Fibroblast of lung (primary cell): Measurements from ENCODE around the gene VWF. TPM values are rescaled to one million over a fixed set of nuclear protein-coding genes. Genes with fewer than 3 reads are reported as not detected.

Experiments
- DNase-seq, 2 donors: peaks; one replicate each; pipeline versions ENCODE4 v3.0.0 to v3.0.0-alpha.2; 2010; ENCODE audit warnings: low read depth in 2 of 2
- H2AFZ ChIP-seq: 2 replicates; pipeline ENCODE4 v1.5.1; 2012; ENCODE audit warnings: low read length, control low read depth, inconsistent platforms
- H3K27ac ChIP-seq: 2 replicates; pipeline ENCODE4 v1.5.1; 2011; ENCODE audit warnings: low read length, control low read depth; ENCODE audit not compliant: insufficient read depth
- H3K27me3 ChIP-seq: 2 replicates; pipeline ENCODE4 v1.5.1; 2011; ENCODE audit warnings: mild to moderate bottlenecking, low read length; ENCODE audit not compliant: control insufficient read depth, insufficient read depth
- H3K36me3 ChIP-seq: 2 replicates; pipeline ENCODE4 v1.5.1; 2011; ENCODE audit warnings: low read length; ENCODE audit not compliant: control insufficient read depth, insufficient read depth
- H3K4me1 ChIP-seq: 2 replicates; pipeline ENCODE4 v1.5.1; 2011; ENCODE audit warnings: low read length; ENCODE audit not compliant: control insufficient read depth, insufficient read depth; ENCODE audit errors: extremely low read depth
- H3K4me2 ChIP-seq: 2 replicates; pipeline ENCODE4 v1.5.1; 2011; ENCODE audit warnings: low read length, control low read depth; ENCODE audit not compliant: insufficient read depth; ENCODE audit errors: extremely low read depth
- H3K4me3 ChIP-seq, 4 experiments: fragments of 200-600 bp in 1 of 4; sonication (generic) in 1 of 4; replicated peaks in 1 of 4; 2 replicates each; pipeline ENCODE4 v1.5.1; 2011 to 2016; ENCODE audit warnings: low read length in 4 of 4, low read depth in 3 of 4, mild to moderate bottlenecking in 3 of 4, control low read depth in 2 of 4, inconsistent platforms in 1 of 4, mixed read lengths in 1 of 4; ENCODE audit not compliant: insufficient read depth in 1 of 4; ENCODE audit errors: control extremely low read depth in 1 of 4
- H3K79me2 ChIP-seq: 2 replicates; pipeline ENCODE4 v1.5.1; 2012; ENCODE audit warnings: mild to moderate bottlenecking, low read length, inconsistent platforms; ENCODE audit not compliant: control insufficient read depth, insufficient read depth
- H3K9ac ChIP-seq: 2 replicates; pipeline ENCODE4 v1.5.1; 2011; ENCODE audit warnings: mild to moderate bottlenecking, low read length, control low read depth; ENCODE audit not compliant: insufficient read depth
- H3K9me3 ChIP-seq: 2 replicates; pipeline ENCODE4 v1.5.1; 2012; ENCODE audit warnings: low read depth, low read length; ENCODE audit not compliant: control insufficient read depth, insufficient read depth
- H4K20me1 ChIP-seq: 2 replicates; pipeline ENCODE4 v1.5.1; 2011; ENCODE audit warnings: low read length; ENCODE audit not compliant: control insufficient read depth, insufficient read depth; ENCODE audit errors: extremely low read depth
- EZH2 ChIP-seq: IDR thresholded peaks from 2 replicates; pipeline ENCODE4 v1.5.1; 2012; ENCODE audit warnings: low read length, control low read depth, mild to moderate bottlenecking; ENCODE audit errors: missing control alignments
- polyA plus RNA-seq, 2 donors: library from polyadenylated mRNA; depleted of rRNA in 1 of 2; stranded (reverse) in 1 of 2; unstranded in 1 of 2; fragments of >200 nt; gene quantifications; 2 replicates each; pipeline ENCODE4 v1.2.1, GENCODE V29; 2011 to 2012; ENCODE audit warnings: missing spikeins in 1 of 2
- total RNA-seq: library from RNA; depleted of rRNA; stranded (reverse); fragments of >200 nt; gene quantifications from 2 replicates; pipeline ENCODE4 v1.2.1, GENCODE V29; 2014
- TF ChIP-seq, protein P1 (sequence below), 2 donors: IDR thresholded peaks in 1 of 2; conservative IDR thresholded peaks in 1 of 2; 1 replicate in 1 of 2; 2 replicates in 1 of 2; pipeline ENCODE4 v1.5.1; 2011 to 2012; ENCODE audit warnings: low read length in 2 of 2, control low read depth in 1 of 2, inconsistent platforms in 1 of 2, low read depth in 1 of 2, mild to moderate bottlenecking in 1 of 2

Gene VWF
- total and polyA plus RNA-seq, 2 donors (not counting 1 experiment from before 2014, with no cell fraction given), result 0.15 to 1.7 TPM

DNA sequence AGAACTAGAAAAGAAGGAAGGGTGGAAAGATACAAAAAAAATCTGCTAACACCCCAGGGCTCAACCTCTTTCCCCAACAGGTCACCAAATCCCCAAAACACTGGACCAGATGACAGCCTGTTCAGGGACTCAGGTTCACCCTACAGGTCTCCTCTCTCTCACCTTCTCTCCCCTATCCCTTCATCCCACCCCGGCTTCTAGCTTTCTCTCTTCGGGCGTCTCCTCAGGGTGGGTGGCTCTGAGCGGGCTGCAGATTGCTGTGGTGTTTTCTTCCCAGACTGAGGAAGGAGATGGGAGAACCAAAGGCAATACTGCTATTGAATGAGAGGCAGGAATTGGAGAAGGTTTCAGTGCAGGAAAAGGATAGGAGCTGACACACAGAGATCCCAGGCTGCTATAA lies 218.7 kb downstream of the VWF start:
- no peak overlapping the region for H3K4me2 ChIP-seq
- H3K9me3 ChIP-seq, result no peaks in the 10 kb centered on the region
- H3K27ac ChIP-seq, result no peak overlapping the region
- no peaks in the 10 kb centered on the region for H3K4me1 ChIP-seq
- no peak overlapping the region for H3K4me3 ChIP-seq
- no peaks in the 10 kb centered on the region for H3K36me3 ChIP-seq
- H3K79me2 ChIP-seq, result no peaks in the 10 kb centered on the region
- H3K9ac ChIP-seq, result no peak overlapping the region
- H4K20me1 ChIP-seq, result no peaks in the 10 kb centered on the region
- H2AFZ ChIP-seq, result no peak overlapping the region
- TF ChIP-seq EZH2, result no peak
- TF ChIP-seq, protein P1, sequence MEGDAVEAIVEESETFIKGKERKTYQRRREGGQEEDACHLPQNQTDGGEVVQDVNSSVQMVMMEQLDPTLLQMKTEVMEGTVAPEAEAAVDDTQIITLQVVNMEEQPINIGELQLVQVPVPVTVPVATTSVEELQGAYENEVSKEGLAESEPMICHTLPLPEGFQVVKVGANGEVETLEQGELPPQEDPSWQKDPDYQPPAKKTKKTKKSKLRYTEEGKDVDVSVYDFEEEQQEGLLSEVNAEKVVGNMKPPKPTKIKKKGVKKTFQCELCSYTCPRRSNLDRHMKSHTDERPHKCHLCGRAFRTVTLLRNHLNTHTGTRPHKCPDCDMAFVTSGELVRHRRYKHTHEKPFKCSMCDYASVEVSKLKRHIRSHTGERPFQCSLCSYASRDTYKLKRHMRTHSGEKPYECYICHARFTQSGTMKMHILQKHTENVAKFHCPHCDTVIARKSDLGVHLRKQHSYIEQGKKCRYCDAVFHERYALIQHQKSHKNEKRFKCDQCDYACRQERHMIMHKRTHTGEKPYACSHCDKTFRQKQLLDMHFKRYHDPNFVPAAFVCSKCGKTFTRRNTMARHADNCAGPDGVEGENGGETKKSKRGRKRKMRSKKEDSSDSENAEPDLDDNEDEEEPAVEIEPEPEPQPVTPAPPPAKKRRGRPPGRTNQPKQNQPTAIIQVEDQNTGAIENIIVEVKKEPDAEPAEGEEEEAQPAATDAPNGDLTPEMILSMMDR (conservative IDR thresholded peaks at IDR 0.05 in 1 of 2, IDR thresholded peaks at IDR 0.05 in 1 of 2; ENCODE audit: low read depth in 1 of 2, low read length in 2 of 2), result no peak
- peaks cover 2% of the 10 kb centered on the region for H3K27me3 ChIP-seq
- DNase-seq, result no peak

DNA sequence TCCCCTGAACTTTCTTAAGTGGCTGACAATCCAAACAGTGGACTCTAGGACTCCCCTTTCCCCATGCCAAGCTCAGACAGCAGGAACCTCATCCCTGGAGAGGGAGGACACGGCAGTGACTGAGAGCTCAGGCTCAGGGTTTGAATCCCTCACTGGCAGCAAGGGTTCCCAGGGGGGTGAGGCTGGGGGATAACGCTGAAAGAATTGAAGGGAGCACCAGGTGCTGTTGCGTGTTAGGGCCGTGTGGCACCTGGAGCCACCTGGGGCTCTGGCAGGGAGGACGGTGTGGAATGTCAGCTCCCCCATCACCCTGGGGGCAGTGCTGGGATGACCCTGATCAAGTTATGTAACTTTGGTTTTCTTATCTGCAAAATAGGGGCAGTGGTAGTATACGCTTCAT lies 219.5 kb downstream of the VWF start:
- Histone ChIP-seq H3K27ac (no peak overlapping the region), H3K9me3 (no peaks in the 10 kb centered on the region), H2AFZ (no peak overlapping the region), H3K4me1 (no peaks in the 10 kb centered on the region), H4K20me1 (no peaks in the 10 kb centered on the region), H3K4me3 (no peak overlapping the region), H3K4me2 (no peak overlapping the region), H3K36me3 (no peaks in the 10 kb centered on the region), H3K79me2 (no peaks in the 10 kb centered on the region), H3K9ac (no peak overlapping the region), H3K27me3 (no peaks in the 10 kb centered on the region)
- DNase-seq, result no peak
- TF ChIP-seq, protein P1 (conservative IDR thresholded peaks at IDR 0.05 in 1 of 2, IDR thresholded peaks at IDR 0.05 in 1 of 2; ENCODE audit: low read depth in 1 of 2, low read length in 2 of 2), result no peak
- no peak for TF ChIP-seq EZH2

DNA sequence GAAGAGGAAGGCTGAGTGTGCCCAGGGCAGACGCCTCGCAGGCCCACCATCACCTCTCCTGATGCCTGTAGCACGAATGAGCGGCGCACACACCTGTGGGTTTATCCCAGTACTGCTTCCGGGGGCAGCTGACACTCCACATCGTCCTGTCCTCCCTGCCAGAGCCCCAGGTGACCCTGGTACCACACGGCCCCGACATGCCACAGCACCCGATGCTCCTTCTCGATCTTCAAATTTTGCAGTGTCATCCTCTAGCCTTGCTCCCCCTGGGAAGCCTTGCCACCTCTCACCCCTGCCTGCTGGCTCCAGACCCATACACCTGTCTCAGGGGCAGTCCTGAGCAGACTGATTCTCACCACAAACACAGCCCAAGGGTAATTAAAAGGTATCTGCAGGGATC lies 220.0 kb downstream of the VWF start:
- H3K27ac ChIP-seq, result no peak overlapping the region
- no peaks in the 10 kb centered on the region for H3K4me1 ChIP-seq
- no peaks in the 10 kb centered on the region for H3K79me2 ChIP-seq
- no peaks in the 10 kb centered on the region for H4K20me1 ChIP-seq
- H3K9me3 ChIP-seq, result no peaks in the 10 kb centered on the region
- DNase-seq, result no peak
- no peaks in the 10 kb centered on the region for H3K36me3 ChIP-seq
- H3K9ac ChIP-seq, result no peak overlapping the region
- TF ChIP-seq, protein P1 (conservative IDR thresholded peaks at IDR 0.05 in 1 of 2, IDR thresholded peaks at IDR 0.05 in 1 of 2; ENCODE audit: low read depth in 1 of 2, low read length in 2 of 2), result no peak
- no peak for TF ChIP-seq EZH2
- H2AFZ ChIP-seq, result no peak overlapping the region
- no peak overlapping the region for H3K4me3 ChIP-seq
- H3K4me2 ChIP-seq, result no peak overlapping the region
- H3K27me3 ChIP-seq, result no peaks in the 10 kb centered on the region
